ENCODE measurements around the gene ASTN2.

The ASTN2 gene

DNA sequence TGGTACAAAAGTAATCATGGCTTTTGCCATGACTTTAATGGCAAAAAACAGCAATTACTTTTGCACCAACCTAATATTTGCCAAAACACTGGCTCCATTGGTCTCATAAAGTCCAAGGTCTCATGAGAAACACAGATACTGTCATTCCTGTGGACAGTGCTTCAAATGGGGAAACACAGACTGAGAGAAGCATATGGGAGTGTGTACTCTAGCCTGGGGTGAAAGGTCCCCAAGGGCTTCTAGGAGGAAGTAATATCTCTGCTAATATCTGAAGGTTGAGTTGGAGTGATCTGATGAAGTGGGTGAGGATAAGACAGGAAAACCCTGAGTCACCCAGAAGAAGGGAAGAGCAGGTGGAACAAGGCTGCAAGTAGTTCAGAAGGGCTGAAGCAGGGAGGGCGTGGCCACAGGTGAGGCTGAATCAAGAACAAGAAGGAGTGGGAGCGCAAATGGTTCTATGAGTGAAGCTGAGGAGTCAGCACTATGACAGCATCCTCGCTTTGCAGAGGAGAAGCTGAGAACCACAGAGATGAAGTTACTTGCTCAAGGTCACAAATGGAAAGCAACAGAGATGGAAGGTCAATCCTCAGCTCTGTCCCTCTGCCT, 164.1 kb downstream of the ASTN2 start:
- no peak for DNase-seq (ENCODE audit: low read depth in 2 of 2)

- no peak for DNase-seq (ENCODE audit: low read depth in 2 of 2)
These were observed 165.1 kb downstream of the ASTN2 start for GRCh38 chr9:117249799-117250198.

DNA sequence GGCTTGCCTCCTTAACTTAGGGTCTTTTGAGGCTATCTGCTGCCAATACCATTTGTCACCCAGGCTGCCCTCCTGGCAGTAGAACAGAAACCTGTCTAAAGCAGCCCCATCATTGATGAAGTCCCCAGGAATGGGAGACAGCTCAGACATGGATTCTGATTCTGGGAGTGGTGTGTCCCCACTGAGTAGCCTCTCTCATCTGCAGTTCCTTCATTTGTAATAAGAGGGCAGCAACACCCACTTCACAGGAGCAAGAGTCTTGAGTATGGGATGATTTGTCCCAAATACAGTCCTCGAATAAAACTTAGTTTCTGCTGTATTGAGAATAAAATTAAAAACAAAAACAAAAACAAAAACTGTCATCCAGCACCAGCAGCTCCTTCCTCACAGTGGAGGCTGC, 167.6 kb downstream of the ASTN2 start:
- DNase-seq (ENCODE audit: low read depth in 2 of 2) = no peak

- no peak for DNase-seq (ENCODE audit: low read depth in 2 of 2)
These were observed 169.6 kb downstream of the ASTN2 start for GRCh38 chr9:117245175-117245829.

DNA sequence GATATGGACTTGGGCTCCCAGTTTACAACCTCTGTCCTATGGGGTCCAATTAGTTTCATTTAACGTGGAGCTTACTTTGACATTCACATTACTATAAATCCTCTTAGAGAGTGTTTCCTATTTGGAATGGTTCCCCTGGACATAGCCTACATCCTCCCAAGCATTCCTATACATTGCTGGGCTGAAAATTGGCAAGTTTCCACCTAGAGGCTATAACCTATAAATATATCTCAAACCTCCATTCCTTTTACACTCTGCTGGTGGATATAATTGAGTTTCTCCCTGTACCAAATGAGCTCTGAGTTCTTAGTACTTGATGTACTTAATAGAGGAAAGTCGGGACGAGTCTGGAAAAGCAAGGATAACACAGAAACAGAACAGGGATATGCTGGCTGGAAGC, 172.8 kb downstream of the ASTN2 start:
- DNase-seq (ENCODE audit: low read depth in 2 of 2) = no peak

DNA sequence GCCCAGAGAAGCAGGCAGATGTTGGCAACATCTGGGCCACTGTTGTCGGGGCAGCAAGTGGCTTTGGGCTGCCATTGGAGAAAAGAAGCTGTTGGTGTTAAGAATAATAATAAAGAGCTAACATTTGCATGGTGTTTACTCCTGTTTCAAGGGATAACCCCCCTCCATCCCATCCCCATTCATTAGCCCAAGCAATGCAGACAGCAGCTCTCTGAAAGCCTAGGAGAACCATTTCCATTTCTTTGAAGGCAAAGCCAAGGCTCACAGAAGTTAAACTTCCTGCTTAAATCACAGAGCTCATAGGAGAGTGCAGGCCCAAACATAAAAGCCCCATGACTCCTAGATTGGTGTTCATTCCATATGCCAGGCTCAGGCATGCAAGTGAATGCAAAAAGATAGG, 175.4 kb downstream of the ASTN2 start:
- DNase-seq (ENCODE audit: low read depth in 2 of 2) = no peak

GRCh38 chr9:117234103-117234502, 180.8 kb downstream of the ASTN2 start:
- DNase-seq (ENCODE audit: low read depth in 2 of 2) = no peak

- no peak for DNase-seq (ENCODE audit: low read depth in 2 of 2)
These were observed 181.8 kb downstream of the ASTN2 start for GRCh38 chr9:117233016-117233415.

GRCh38 chr9:117232281-117232680, 182.6 kb downstream of the ASTN2 start:
- no peak for DNase-seq (ENCODE audit: low read depth in 2 of 2)

DNA sequence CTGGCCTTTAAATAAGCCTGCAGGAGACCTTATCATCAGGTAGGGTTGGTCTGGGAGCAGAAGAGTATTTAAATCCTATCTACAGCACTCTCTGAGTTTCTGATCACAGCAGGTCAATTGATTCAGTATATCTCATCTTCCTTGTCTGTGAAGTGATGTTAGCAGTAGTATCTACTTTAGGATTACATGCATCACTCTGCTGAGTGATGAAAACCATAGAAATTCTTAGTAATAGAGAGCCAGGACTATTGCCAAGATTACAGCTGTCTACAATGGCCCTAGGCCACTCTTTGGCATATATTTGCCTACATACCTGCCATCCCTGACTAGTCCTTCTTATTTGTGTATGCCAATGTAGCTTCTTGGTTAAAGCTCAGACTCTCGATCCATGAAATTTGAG, 183.8 kb downstream of the ASTN2 start:
- DNase-seq (ENCODE audit: low read depth in 2 of 2) = no peak

DNA sequence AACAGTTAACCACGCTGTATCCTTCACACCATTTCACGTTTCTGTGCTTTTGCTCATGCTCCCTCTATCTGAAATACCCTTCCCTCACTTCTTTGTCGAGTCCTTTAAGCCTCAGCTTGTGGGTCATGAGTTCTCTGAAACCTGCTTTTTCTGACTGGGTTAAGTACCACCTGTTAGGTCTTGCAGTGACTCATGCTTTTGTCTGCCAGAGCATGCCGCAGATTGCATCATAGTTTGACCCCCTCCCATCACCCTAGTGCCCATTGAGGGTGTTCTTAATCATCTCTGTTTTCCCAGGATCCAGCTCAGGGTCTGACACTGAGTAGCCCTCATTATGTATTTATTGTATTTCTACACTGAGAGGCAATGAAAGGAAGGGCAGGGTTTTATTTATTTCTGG, 190.2 kb downstream of the ASTN2 start:
- no peak for DNase-seq (ENCODE audit: low read depth in 2 of 2)

DNA sequence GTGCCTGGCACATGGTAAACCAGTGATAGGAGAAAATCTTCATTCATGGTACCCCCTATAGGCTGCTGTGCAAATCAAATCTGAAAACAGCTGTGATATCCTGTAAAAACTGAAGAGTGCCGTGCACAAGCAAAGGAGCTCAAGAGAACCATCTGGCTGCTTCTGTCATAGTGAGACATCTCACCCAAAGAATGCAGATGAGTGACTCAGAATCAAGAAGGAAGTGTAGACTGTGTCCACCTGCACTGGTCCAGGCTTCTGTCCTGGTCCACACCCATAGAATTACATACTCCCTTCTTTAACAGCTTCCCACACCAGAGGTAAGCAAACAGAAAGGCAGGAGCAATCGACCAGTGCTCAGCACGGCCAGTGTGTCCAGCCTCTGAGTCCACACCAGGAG, 195.9 kb downstream of the ASTN2 start:
- no peak for DNase-seq (ENCODE audit: low read depth in 2 of 2)

DNA sequence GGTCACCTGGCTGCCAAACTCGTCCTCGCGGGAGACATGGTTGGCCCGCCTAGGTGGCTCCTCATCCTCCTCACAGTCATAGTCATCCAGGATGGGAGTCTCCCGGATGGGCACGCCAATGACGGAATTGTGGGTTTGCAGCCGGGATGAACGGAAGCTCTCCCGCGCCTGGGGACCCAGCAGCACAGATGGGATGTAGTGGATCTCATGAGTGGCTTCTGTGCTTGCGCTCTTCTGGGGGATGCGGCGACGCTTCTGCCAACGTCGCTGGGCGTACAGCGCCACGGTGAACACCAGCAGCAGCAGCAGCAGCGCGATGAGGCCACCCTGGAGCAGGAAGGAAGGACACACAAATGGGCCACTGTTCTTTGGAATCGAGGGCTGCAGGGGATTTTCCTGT, 200.4 kb downstream of the ASTN2 start:
- DNase-seq (ENCODE audit: low read depth in 2 of 2) = no peak

- DNase-seq (ENCODE audit: low read depth in 2 of 2) = no peak
These were observed 203.6 kb downstream of the ASTN2 start for GRCh38 chr9:117211280-117211679.

DNA sequence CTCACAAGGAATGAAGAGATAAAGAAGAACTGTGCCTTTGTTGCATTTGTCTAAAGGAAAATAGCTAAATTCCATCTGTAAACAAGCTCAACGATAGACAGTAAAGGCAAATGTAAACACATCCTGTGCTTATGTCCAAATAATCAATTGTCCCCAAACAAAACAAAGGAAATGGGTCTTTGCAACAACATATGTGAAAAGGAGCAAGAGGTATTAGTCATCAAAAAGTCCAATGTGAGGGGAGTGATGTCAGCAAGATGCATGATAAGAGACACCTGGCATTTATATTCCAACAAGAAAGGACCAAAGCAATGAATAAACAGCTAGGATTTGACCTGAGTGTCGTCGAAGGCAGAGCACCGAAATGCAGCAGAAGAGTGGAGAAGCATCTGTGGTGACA, 209.1 kb downstream of the ASTN2 start:
- DNase-seq (ENCODE audit: low read depth in 2 of 2) = no peak

DNA sequence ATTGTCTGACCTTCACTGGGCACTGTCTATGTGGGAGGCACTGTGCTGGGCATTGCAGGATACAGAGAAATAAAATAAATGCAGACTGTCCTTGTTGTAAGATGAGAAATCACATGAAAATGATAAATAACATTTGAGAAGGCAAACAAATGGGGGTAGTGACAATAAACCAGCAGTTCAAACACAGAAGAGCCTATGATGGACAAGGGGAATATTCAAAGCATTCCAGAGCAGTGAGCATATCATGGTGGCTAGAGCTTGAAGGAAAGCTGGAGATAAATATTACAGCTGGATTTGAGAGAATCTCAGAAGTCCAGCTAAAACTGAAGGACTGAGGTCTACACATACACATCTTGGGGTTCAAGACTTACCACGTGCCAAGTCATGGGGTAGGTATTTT, 209.9 kb downstream of the ASTN2 start:
- no peak for DNase-seq (ENCODE audit: low read depth in 2 of 2)

DNA sequence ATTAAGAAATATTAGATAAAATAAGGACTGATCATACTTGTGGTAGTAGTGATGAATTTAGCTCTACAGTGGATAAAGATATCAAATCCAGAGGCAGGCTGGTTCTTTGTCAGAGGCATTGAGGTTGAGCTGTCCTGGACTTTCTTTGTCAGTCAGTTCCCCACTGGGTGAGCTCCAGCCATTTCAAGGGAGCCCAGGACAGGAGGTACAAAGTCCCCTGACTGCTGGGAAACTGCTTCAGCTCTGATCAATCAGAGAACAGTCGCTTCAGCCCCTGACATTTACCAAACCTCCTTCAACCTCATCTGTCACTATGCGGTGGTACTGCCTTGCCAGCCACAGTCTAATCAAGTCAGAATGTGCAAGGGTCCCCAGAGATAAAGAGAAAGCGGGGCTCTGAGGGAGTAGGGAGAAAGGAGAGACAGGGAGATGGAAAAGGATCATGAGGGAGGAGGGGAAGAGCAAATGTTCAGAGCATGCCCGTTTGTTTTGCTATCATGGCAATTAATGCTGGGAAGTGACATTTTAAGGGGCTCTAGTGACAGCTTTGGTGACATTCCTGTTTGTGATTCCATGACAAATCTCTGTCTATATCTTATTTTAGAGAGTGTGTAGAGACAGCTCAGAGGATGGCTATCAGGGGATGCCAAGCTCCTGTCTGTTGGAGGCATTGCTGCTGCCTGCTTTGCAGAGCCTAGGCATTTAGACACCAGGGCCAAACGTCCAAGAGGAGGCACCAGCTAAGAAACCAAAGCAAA, 223.2 kb downstream of the ASTN2 start:
- DNase-seq (ENCODE audit: low read depth in 2 of 2) = no peak

DNA sequence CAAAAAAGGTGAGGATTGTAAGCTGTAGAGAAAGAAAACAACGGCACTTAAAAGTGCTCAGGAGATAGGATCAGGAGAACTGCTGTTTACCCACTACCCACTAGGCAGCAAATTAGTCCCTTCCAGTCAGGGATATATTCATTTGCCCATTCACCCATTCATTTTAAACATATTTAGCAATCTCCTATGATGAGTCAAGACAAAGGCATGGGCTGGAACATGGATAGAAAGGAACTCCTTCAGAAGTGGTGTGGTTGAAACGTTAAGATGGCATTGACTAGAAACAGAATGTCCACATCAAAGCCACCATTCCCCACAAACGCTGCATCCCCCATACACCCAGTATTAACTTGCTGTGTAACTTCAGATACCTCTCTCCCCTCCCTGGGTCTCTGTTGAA, 225.7 kb downstream of the ASTN2 start:
- DNase-seq (ENCODE audit: low read depth in 2 of 2) = no peak

DNA sequence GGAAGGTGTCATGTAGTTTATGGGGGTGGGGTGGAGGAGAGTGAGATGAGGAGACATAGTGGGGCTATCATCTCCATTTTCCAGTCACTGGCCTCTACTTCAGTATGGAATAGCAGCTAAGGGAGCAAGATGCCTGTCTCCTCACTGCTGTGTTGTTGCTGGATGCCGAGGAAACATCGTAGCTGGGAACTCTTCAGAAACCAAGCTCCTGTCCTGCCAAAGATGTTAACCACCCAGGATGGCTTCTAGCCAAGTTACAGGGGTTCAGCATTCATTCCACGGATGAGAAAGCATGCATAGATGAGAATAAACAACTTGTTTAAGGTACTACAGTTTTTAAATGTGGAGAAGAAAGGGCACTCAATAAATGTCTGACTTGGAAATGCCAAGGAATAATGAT, 226.5 kb downstream of the ASTN2 start:
- no peak for DNase-seq (ENCODE audit: low read depth in 2 of 2)

DNA sequence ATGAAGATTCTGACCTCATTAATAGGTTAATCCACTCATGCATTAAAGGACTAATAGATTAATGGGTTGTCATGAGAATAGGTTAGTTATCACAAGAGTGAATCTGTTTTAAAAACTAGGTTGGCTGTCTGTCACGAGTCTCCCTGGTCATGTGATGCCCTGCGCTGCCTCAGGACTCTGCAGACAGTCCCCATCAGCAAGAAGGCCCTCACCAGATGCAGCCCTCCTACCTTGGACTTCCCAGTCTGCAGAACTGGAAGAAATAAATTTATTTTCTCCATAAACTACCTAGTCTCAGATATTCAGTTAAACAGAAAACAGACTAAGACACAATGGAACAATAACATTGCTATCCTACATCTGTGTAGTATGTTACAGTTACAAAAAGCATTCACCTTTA, 227.4 kb downstream of the ASTN2 start:
- no peak for DNase-seq (ENCODE audit: low read depth in 2 of 2)

DNA sequence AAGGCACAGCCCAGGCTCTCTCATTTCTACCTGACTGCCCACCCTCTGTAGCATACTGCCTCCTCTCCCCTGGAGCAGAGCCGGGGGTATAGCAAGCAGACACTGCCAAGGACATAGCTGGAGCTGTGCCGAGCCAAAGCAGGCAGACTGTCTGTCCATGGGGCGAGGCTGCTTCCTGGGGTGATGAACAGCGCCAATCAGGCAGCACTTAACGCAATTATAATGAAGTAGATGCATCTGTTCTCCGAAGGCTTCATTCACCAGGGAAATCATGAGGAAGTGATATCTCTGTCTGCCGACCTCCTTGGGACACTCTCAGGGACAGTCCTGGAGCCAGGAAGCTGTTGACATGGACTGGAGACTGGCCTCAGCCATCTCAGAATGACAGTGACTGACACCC, 230.7 kb downstream of the ASTN2 start:
- no peak for DNase-seq (ENCODE audit: low read depth in 2 of 2)

DNA sequence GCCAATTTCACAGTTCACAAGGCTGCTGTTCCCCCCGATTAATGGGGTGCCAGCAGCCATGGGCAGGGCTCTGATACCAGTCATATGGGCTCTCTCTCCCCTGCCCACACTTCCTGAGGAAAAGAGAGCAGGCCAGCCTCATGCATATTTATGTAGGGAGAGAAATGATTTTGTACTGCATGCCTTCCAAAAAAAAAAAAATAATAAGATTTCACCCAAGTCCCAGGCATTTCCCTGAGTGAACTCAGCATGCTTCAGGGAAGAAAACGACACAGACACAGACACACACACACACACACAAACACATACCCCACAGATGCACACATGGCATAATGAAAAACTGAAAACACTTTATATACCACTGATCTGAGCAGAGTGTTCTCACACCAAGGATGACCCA, 232.8 kb downstream of the ASTN2 start:
- no peak for DNase-seq (ENCODE audit: low read depth in 2 of 2)

GRCh38 chr9:117180896-117181445, 233.9 kb downstream of the ASTN2 start:
- no peak for DNase-seq (ENCODE audit: low read depth in 2 of 2)
